GM12878 (cell line): ENCODE results near the gene EEF2. TPM values are rescaled to one million over a fixed set of nuclear protein-coding genes. Genes with fewer than 3 reads are reported as not detected.
A peak's percentile ranks its signal among the peaks of the same experiment; 100 is the strongest.

Experiments used
- ATAC-seq: fragments of 200-7000 bp; cut with Tn5 transposase; 3 replicates; pipeline ENCODE4 v1.9.1; 2020; ENCODE audit warnings: mild to moderate bottlenecking, moderate library complexity
- BruUV-seq: library from RNA; stranded (reverse); fragments of 400-500 nt; replicated peaks from 2 replicates; lab custom pipeline; 2021; lab: Mats Ljungman, UMichigan
- CTCF ChIA-PET: fragments of 300-600 bp; sonication (Branson Sonifier 250); formaldehyde crosslinking; extraction: SDS; loops from one replicate; lab custom pipeline; 2021; ENCODE audit warnings: inconsistent platforms; lab: Yijun Ruan, JAX
- POLR2A ChIA-PET: fragments of 350-600 bp; formaldehyde crosslinking; extraction: SDS; loops from one replicate; lab custom pipeline; 2021; ENCODE audit warnings: inconsistent platforms; lab: Charles Lee
- RAD21 ChIA-PET: fragments of 300-600 bp; sonication (Branson Sonifier 250); formaldehyde crosslinking; loops from one replicate; lab custom pipeline; 2023; ENCODE audit warnings: antibody characterized with exemption; ENCODE audit not compliant: unreplicated experiment; lab: Charles Lee
- SMC1A ChIA-PET: fragments of 300-600 bp; sonication (Branson Sonifier 250); formaldehyde crosslinking; loops from one replicate; lab custom pipeline; 2023; ENCODE audit not compliant: unreplicated experiment, uncharacterized antibody; lab: Charles Lee
- DNase-seq: peaks from one replicate; pipeline ENCODE4 v3.0.0-alpha.2; 2011; ENCODE audit warnings: low read depth, low spot score
- FAIRE-seq: peaks from 3 replicates; lab custom pipeline; 2011; peaks lifted over from hg19 to GRCh38; lab: Jason Lieb, UNC
- H2AFZ ChIP-seq: 2 replicates; pipeline ENCODE4 v1.6.0; 2011; ENCODE audit warnings: low read depth, low read length, control low read depth; ENCODE audit not compliant: control insufficient read depth
- H3K27ac ChIP-seq: 2 replicates; pipeline ENCODE4 v1.5.1; 2011; ENCODE audit warnings: control low read depth; ENCODE audit not compliant: control insufficient read depth, insufficient read depth
- H3K27me3 ChIP-seq, 2 experiments: replicated peaks in 1 of 2; 2 replicates each; pipeline versions ENCODE4 v1.6.0 to v1.6.1; 2011; ENCODE audit warnings: low read length in 1 of 2; ENCODE audit not compliant: control insufficient read depth in 2 of 2, insufficient read depth in 2 of 2
- H3K36me3 ChIP-seq, 2 experiments: 2 replicates each; pipeline ENCODE4 v1.5.1; 2011; ENCODE audit warnings: low read length in 1 of 2; ENCODE audit not compliant: control insufficient read depth in 2 of 2, insufficient read depth in 2 of 2
- H3K4me1 ChIP-seq: 2 replicates; pipeline ENCODE4 v1.6.1; 2011; ENCODE audit warnings: mild to moderate bottlenecking, low read length, moderate library complexity, mixed read lengths; ENCODE audit not compliant: control insufficient read depth, insufficient read depth
- H3K4me2 ChIP-seq: 2 replicates; pipeline ENCODE4 v1.6.0; 2011; ENCODE audit warnings: control low read depth; ENCODE audit not compliant: control insufficient read depth, insufficient read depth
- H3K4me3 ChIP-seq: fragments of 200-600 bp; sonication (generic); 2 replicates; pipeline ENCODE4 v1.5.1; 2016
- H3K79me2 ChIP-seq: 2 replicates; pipeline ENCODE4 v1.6.0; 2011; ENCODE audit warnings: low read length; ENCODE audit not compliant: control insufficient read depth, insufficient read depth
- H3K9ac ChIP-seq: 2 replicates; pipeline ENCODE4 v1.8.0; 2011; ENCODE audit warnings: low read length, control low read depth, mixed read lengths; ENCODE audit not compliant: control insufficient read depth, insufficient read depth
- H3K9me3 ChIP-seq: replicated peaks from 3 replicates; pipeline ENCODE4 v1.5.1; 2011; ENCODE audit warnings: mild to moderate bottlenecking, low read length; ENCODE audit not compliant: control insufficient read depth, insufficient read depth
- H4K20me1 ChIP-seq: 2 replicates; pipeline ENCODE4 v1.6.0; 2011; ENCODE audit not compliant: control insufficient read depth, insufficient read depth
- GATAD2B ChIP-seq: fragments of 450-650 bp; conservative IDR thresholded peaks from 2 replicates; pipeline ENCODE4 v1.6.1; 2017; ENCODE audit warnings: low read depth, mild to moderate bottlenecking, moderate library complexity
- JUNB ChIP-seq: IDR thresholded peaks from 2 replicates; pipeline ENCODE4 v1.6.1; 2016; ENCODE audit warnings: antibody characterized with exemption, mild to moderate bottlenecking
- MLLT1 ChIP-seq: fragments of 450-650 bp; IDR thresholded peaks from 2 replicates; pipeline ENCODE4 v1.6.1; 2016; ENCODE audit warnings: mild to moderate bottlenecking
- SMARCA5 ChIP-seq: fragments of 450-650 bp; IDR thresholded peaks from 2 replicates; pipeline ENCODE4 v1.6.1; 2017; ENCODE audit warnings: mild to moderate bottlenecking
- YY1 ChIP-seq: IDR thresholded peaks from 2 replicates; pipeline ENCODE4 v1.6.1; 2011; ENCODE audit warnings: low read depth, mild to moderate bottlenecking, low read length
- ZNF207 ChIP-seq: fragments of 450-650 bp; IDR thresholded peaks from 2 replicates; pipeline ENCODE4 v1.6.1; 2014; ENCODE audit warnings: antibody characterized with exemption, mild to moderate bottlenecking, borderline replicate concordance
- ZNF274 ChIP-seq: IDR thresholded peaks from one replicate; pipeline ENCODE4 v1.8.0; 2011; ENCODE audit not compliant: insufficient read length, insufficient read depth
- WGBS: methylation state at CpG from one replicate; pipeline ENCODE4 v1.1.6; 2016; ENCODE audit warnings: low lambda C conversion rate; ENCODE audit not compliant: insufficient replicate concordance, insufficient coverage; ENCODE audit errors: missing lambda C conversion rate; 5-methylcytosine and 5-hydroxymethylcytosine counted together
- in situ Hi-C: fragments of 300-500 bp; cut with MboI; formaldehyde crosslinking; loops from 9 replicates; pipeline ENCODE4 v1.14.3; 2018; ENCODE audit warnings: mixed read lengths
- intact Hi-C: fragments of 100-400 bp; cut with micrococcal nuclease; formaldehyde crosslinking; loops from one replicate; pipeline ENCODE4 v1.14.2; 2022; ENCODE audit not compliant: unreplicated experiment
- polyA plus RNA-seq, 11 experiments: library from polyadenylated mRNA; depleted of rRNA in 4 of 11; unstranded in 6 of 11; stranded (reverse) in 5 of 11; fragments of >200 nt; fragmentation: Nextera tagmentation in 4 of 11; fragmentation: Illumina TruSeq in 1 of 11; extraction: Ambion mirVana in 4 of 11; extraction: Trizol in 1 of 11; gene quantifications; 1 replicate in 1 of 11; 2 replicates in 10 of 11; pipeline versions ENCODE4 v1.2.1 to v1.2.3, GENCODE V29; 2011 to 2016; ENCODE audit warnings: inconsistent platforms in 2 of 11, missing spikeins in 2 of 11, low read depth in 1 of 11
- total RNA-seq, 4 experiments: library from RNA; depleted of rRNA in 3 of 4; stranded (reverse); fragments of >200 nt in 3 of 4; fragmentation: Illumina TruSeq in 1 of 4; extraction: Trizol in 1 of 4; gene quantifications; 2 replicates each; pipeline versions ENCODE4 v1.2.1 to v1.2.3, GENCODE V29; 2013 to 2021

Gene EEF2
- total and polyA plus RNA-seq, 10 of the 15 experiments (the other 5 are each of a cell fraction or from before 2014, with no cell fraction given) = 280 to 3,491 (median 1,305) TPM

GRCh38 chr19:4007836-4008539 lies 22.7 kb upstream of the EEF2 start:
- in situ Hi-C loops = no loop called here

More at GRCh38 chr19:4007836-4008539, 22.7 kb upstream of the EEF2 start:
- no peaks in the 10 kb centered on the region for H4K20me1 ChIP-seq
- no peaks in the 10 kb centered on the region for H3K9me3 ChIP-seq
- peaks cover 7% of the 10 kb centered on the region; the same call in 1 of the 2 replicates for H3K4me1 ChIP-seq
- no TSS peak for BruUV-seq
- no peaks in the 10 kb centered on the region for H3K27me3 ChIP-seq
- 0 out of 2 replicates have a peak, but pooled peaks have one; percentile 42 for TF ChIP-seq ZNF207
- TF ChIP-seq GATAD2B = 0 out of 2 replicates have a peak, but pooled peaks have one; percentile 14
- peak; percentile 28; the same call in 1 of the 2 replicates for TF ChIP-seq SMARCA5
- no peak for TF ChIP-seq JUNB
- TF ChIP-seq MLLT1 = no peak
- no peak for TF ChIP-seq YY1
- TF ChIP-seq ZNF274 = no peak
- H3K36me3 ChIP-seq = 0 out of 4 replicates have a peak, but pooled peaks cover 0 to 1% of the 10 kb centered on the region in 2 experiments
- ChIA-PET POLR2A (interaction anchor here (0.5 to 2.6 kb wide), 10 partner anchors 10 to 118 kb away, joined by 3 to 20 read pairs (median 4); partner anchors contain the start of gene EEF2), SMC1A (interaction anchor here (0.8 to 1.5 kb wide), 2 partner anchors 14 to 19 kb away, joined by 3 to 11 read pairs; no protein-coding TSS in a partner anchor), RAD21 (interaction anchor here (0.9 to 2.1 kb wide), 7 partner anchors 18 to 107 kb away, joined by 3 to 9 read pairs (median 4); partner anchors contain the start of genes EEF2 and ZBTB7A), CTCF (interaction anchor here (0.6 to 3.4 kb wide), 5 partner anchors 11 to 335 kb away, joined by 3 to 26 read pairs (median 3); no protein-coding TSS in a partner anchor)
- DNase-seq (no peak), FAIRE-seq (no peak), ATAC-seq (peak; percentile 2; the same call in 1 of the 3 replicates)
- H3K9ac ChIP-seq = peak overlapping the region; percentile 70
- peak overlapping the region; percentile 56 for H2AFZ ChIP-seq
- H3K4me3 ChIP-seq = peak overlapping the region; percentile 85
- peaks cover 33% of the 10 kb centered on the region for H3K79me2 ChIP-seq
- peak overlapping the region; percentile 95 for H3K4me2 ChIP-seq
- peak overlapping the region; percentile 42 for H3K27ac ChIP-seq
- intact Hi-C loops = no loop called here
- WGBS = under 1% methylated on average over 37 of the region's 55 CpGs
